Endometrial microvascular endothelial cells (primary cell): ENCODE data around the gene TSNAX. TPM values are rescaled to one million over a fixed set of nuclear protein-coding genes. Genes with fewer than 3 reads are reported as not detected.

Experiments
- in situ Hi-C: cut with HindIII; loops from 2 replicates; pipeline ENCODE4 v1.10.0; 2017; ENCODE audit warnings: low sequenced_read_pairs, low pct_unique_long_range_greater_than_20kb; ENCODE audit errors: inconsistent ontology term
- total RNA-seq: library from RNA; depleted of rRNA; stranded (reverse); fragments of >200 nt; gene quantifications from one replicate; pipeline ENCODE4 v1.2.3, GENCODE V29; 2015; ENCODE audit errors: inconsistent ontology term

Gene TSNAX
- total RNA-seq, 1 donor from 2014 or later: 24.6 TPM

- in situ Hi-C loops: no loop called here
These were observed 12.7 kb upstream of the TSNAX start for GRCh38 chr1:231515748-231516147.

DNA sequence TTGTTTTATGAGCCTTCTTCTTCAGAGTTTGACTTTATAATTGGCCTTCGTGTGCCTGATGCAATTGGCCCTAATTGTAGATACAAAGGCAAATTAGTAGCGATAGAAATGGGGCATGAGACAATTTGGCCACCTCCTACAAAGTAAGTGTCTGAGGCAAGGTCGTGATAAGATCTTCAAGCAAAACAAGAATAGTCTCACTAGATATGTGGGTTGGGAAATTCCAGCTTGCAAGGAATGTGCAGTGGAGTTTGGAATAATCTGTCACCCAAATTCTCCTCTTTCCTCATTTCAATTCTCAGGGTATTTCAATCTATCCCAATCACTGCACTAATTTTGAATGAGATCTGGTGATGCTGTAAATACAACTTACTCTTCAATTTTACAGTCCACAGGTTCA lies 11.4 kb upstream of the TSNAX start:
- in situ Hi-C loops: no loop called here

GRCh38 chr1:231518485-231519034 lies 9.9 kb upstream of the TSNAX start:
- in situ Hi-C loops: no loop called here

- in situ Hi-C loops: no loop called here
These were observed 9.3 kb upstream of the TSNAX start for GRCh38 chr1:231519166-231519565.

GRCh38 chr1:231522038-231522437 lies 6.4 kb upstream of the TSNAX start:
- in situ Hi-C loops: no loop called here

DNA sequence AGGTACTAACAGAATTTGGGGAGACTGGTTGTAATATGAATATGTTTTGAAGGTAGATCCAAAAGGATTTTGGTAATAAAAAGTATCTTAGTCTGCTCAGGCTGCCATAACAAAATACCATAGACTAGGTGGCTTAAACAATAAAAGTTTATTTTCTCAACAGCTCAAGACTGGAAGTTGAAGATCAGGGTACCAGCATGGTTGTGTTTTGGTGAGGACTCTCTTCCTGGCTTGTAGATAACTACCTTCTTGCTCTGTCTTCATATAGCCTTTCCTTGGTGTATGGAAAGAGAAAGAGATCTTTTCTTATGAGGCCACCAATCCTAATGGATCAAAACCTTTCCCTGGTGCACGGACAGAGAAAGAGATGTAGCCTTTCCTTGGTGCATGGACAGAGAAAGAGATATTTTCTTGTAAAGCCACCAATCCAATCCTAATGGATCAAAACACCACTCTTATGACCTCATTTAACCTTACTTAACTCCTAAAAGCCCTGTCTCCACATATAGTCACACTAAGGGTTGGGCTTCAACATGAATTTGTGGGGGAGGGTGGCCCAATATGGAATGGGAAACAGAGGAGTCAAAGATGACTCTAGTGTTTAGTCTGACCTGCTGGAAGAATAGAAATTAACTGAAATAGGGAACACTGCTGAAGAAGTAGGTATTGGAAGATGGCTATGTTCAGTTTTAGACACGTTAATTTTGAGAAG lies 5.4 kb upstream of the TSNAX start:
- in situ Hi-C loops: no loop called here

DNA sequence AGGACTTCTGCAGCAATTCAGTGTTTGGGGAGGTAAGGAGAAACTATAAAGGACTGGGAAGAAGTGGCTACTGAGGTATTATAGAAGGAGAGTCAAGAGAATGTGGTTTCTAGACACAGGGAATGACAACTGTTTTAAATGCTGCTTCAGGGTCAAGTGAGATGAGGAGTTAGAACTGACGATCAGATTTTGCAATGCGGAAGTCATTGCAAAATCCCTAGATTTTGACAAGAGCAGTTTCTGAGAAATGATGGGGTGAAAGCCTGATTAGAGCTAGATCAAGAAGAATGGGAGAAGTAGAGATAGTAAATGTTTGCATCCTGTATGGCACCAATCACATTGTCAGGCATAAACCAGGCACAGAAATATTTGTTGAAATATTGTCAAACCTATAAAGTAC lies 4.7 kb upstream of the TSNAX start:
- in situ Hi-C loops: no loop called here

DNA sequence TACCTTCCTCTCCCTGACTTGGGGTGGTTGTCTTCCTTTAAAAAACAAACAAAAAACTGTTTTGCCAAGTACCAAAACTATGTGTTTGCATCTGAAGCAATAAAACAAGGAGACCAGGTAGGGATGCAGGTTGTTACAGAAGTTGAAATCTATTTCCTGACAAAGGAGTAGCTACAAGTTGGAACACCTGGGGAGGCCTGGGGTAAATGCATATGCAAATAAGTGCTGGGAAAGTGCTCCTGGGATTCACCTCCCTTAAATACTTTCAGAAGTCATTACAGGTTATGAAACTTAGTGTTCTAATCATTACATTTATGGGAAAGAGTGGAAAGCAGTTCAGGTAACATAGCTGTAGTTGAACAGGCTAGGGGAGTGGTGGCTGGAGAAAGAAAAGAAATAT lies 1.9 kb upstream of the TSNAX start:
- in situ Hi-C loops: no loop called here

DNA sequence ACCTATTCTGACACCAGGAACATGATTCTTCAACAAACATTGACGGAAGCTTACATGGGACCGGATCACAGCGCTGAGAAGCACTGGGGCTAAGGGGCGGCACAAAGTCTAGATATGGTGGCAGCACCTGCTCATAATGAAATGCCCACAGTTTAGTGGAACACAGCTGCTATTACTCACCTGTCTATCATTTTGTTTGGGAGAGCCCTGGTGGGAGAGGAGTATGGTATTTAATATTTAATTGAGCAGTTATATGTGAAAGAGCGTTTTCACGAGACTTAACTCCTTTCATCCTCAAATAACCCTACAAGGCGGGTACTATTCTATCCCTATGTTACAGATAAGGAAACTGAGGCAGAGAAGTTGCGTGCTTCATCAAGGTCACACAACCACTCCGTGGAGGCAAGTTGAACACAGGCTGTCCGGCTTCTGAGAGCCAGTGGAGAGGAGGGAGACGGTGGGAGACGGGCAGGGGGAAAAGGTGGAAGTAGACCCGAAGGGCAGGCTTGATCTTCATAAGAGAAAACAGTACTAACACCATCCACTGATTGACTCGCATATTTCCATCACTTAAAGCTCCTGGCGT lies 790 bp upstream of the TSNAX start:
- in situ Hi-C loops: no loop called here

GRCh38 chr1:231533240-231533639 lies 4.8 kb downstream of the TSNAX start:
- in situ Hi-C loops: no loop called here

DNA sequence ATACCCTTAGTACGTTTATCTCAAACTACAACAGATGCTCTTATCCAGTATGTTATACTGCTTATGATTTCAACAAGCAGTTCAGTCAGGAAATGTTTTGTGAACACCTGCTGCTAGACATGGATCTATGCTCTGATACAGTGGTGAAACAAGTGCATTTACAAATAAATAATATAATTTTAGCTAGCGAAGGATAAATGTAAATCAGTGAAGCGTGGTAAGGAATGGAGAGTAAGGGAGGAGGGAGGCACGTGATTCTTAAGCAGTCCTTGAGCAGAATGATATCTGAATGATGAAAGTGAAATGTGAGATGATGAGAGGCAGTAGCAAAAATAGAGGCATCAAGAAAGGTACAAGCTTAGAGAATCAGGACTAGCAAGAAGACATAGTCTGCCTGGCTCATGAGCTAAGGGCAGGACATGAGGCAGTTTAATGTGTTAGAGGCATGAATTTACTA lies 6.3 kb downstream of the TSNAX start:
- in situ Hi-C loops: no loop called here

GRCh38 chr1:231536099-231536498 lies 7.6 kb downstream of the TSNAX start:
- in situ Hi-C loops: no loop called here

GRCh38 chr1:231540847-231541246 lies 12.4 kb downstream of the TSNAX start:
- in situ Hi-C loops: no loop called here

GRCh38 chr1:231541842-231542241 lies 13.4 kb downstream of the TSNAX start:
- in situ Hi-C loops: no loop called here

DNA sequence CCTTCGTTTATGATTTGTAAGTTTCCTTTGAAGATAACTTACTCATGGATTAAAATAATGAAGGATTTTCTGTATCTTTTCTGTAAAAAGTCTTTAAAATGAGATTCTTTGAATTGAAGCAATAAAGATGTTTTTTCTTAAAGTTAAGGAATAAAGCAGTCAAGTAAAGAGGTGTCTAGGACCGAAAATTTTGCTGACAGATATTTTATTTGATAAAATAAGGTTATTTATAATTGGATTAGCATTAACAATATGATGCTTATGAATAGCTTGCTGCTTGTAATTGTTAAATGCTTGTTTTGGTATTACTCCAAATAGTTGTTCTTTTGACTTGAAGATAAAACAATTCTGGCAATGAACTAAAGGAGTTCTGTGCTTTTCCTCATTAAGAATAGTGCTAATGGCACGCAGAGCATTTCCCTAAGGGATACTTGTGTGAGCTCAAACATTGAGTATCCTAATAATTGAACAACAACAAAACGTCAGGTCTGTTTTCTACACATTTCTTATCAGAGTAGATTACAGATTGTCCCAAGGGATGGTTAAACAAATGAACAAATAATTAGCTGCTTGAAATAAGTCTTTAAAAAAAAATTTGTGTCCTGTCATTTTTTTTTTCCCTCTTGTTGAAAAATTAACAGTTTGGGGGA lies 16.6 kb downstream of the TSNAX start:
- in situ Hi-C loops: no loop called here

- in situ Hi-C loops: no loop called here
These were observed 18.2 kb downstream of the TSNAX start for GRCh38 chr1:231546693-231547092.

DNA sequence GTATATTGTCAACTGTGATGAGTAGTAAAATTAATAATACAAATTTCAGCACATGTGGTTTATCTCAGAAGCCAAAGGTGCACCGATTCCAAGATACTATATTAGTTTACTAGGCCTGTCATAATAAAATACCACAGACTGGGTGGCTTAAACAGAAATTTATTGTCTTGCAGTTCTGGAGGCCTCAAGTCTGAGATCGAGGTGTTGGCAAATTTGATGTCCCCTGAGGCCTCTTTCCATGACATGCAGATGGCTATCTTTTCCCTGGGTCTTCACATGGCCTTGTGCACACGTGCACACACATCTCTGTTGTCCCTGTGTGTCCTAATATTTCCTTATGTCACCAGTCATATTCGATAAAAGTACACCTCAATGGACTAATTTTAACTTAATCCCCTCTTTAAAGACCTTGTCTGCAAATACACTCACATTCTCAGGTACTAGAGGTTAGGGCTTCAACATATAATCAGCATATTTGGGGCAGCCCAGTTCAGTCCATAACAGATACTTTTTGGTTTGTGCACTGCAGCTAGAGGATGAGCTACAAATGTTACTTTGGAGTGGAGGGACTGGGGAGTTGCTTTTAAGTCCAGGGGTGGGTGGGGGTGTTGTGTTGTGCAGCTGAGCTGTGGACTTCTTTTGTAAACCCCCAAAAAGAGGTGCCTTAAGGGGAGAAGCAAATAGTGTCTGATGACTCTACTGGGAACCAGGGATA lies 21.4 kb downstream of the TSNAX start:
- in situ Hi-C loops: no loop called here

- in situ Hi-C loops: no loop called here
These were observed 21.9 kb downstream of the TSNAX start for GRCh38 chr1:231550448-231550781.

GRCh38 chr1:231553320-231553719 lies 24.9 kb downstream of the TSNAX start:
- in situ Hi-C loops: no loop called here

DNA sequence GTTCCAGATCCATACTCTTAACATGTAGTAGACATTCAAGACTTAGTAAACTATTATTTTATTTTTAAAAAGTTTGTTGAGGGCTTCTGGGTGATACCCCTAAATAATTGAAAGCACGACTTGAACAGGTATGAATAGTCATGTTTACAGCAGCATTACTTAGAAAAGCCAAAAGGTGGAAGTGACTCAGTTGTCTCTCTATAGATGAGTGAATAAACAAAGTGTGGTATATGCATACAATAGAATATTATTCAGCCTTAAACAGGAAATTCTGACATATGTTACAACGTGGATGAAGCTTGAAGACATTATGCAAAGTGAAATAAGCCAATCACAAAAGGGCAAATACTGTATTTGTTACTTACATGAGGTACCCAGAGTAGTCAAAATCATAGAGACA lies 26.5 kb downstream of the TSNAX start:
- in situ Hi-C loops: no loop called here
